SK-N-DZ (cell line): ENCODE measurements around the gene ZFR2.

Experiments used
- small RNA-seq, 2 experiments: library from RNA; depleted of rRNA; stranded (forward); fragments of <200 nt; gene quantifications; one replicate each; pipeline ENCODE3, GENCODE V24; 2014

ZFR2 gene

Small RNAs within 50 kb of the gene (small RNA-seq; reads per million reads assigned to genes)
- 0 reads per million in 2 experiments for gene AC005777.1
